ENCODE results near the gene NLRP5. TPM values are rescaled to one million over a fixed set of nuclear protein-coding genes. Genes with fewer than 3 reads are reported as not detected.

The NLRP5 gene
- total RNA-seq, 2 donors from 2014 or later: 0.34 TPM; not detected in 1

DNA sequence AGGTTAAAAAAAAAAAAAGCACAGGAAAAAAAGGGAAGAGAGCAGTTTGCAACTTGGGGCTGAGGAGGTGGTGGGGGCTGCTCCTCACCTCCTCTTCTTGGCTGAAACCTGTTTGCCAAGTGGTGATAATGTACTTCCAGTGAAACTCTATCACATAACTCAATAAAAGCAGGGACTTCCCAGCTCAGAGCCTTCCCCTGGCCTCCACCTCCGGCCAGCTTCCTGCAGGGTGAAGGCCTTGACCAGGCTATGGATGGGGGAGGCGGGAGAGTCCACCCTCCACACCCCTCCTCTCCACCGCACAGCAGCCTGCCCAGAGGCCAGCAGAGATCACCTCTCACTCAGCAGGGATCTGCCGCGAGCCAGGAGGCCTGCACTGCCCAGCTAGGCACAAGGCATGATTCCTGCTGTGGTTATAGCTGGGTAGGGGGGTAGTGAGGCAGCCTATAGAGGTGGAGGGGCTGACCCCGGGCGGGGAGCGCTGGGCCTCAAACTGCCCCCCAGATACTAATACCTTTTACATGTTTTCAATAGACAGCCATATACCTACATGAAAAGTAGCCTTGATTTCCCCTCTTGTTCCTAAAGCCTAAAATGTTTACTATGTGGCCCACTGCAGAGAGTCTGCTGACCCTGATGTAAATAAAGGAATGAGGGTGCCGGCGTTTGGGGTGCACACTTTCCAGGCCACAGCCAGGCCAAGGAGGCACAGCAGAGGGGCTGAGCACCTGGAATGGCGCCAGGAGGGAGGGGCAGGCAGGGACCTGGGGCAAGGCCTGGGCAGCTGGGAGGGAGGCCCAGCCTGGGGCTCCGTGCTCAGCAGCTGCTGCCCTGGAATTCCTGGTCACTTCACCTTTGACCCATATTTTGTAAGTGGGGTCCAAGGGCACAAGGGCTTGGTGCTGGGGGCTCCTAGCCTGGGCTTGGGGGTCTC is 124.2 kb downstream of the NLRP5 start:
- no peak overlapping the region for H3K4me3 ChIP-seq
- intact Hi-C loops (cut with DNase I): loop anchor here (5.0 kb wide), 1 partner anchor 47 kb away; no protein-coding TSS in a partner anchor
- H3K27me3 ChIP-seq (replicated peaks; ENCODE audit: insufficient read depth): no peaks in the 10 kb centered on the region
- H3K4me1 ChIP-seq (replicated peaks): peaks cover 45% of the 10 kb centered on the region
- no peaks in the 10 kb centered on the region for H3K9me3 ChIP-seq
- DNase-seq (ENCODE audit: low spot score): no peak
- peak; percentile 30 for TF ChIP-seq POLR2AphosphoS5 (IDR thresholded peaks at IDR 0.05)
- TF ChIP-seq, protein P1, sequence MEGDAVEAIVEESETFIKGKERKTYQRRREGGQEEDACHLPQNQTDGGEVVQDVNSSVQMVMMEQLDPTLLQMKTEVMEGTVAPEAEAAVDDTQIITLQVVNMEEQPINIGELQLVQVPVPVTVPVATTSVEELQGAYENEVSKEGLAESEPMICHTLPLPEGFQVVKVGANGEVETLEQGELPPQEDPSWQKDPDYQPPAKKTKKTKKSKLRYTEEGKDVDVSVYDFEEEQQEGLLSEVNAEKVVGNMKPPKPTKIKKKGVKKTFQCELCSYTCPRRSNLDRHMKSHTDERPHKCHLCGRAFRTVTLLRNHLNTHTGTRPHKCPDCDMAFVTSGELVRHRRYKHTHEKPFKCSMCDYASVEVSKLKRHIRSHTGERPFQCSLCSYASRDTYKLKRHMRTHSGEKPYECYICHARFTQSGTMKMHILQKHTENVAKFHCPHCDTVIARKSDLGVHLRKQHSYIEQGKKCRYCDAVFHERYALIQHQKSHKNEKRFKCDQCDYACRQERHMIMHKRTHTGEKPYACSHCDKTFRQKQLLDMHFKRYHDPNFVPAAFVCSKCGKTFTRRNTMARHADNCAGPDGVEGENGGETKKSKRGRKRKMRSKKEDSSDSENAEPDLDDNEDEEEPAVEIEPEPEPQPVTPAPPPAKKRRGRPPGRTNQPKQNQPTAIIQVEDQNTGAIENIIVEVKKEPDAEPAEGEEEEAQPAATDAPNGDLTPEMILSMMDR (IDR thresholded peaks at IDR 0.05): no peak
- peak overlapping the region; percentile 37 to 71 for H3K27ac ChIP-seq
- WGBS: 16% methylated on average over 12 of the region's 12 CpGs
- H3K36me3 ChIP-seq: no peaks in the 10 kb centered on the region

Small RNAs within 50 kb of the gene (small RNA-seq; reads per million reads assigned to genes)
- gene RF00019: 0 reads per million in 2 donors

Other genes starting within 250 kb of the NLRP5 start
- 1 to 10 TPM in 1 of 2 donors, not detected in 1; 4.0 TPM for gene NLRP9, start 248.4 kb upstream of the NLRP5 start, total RNA-seq
- under 1 TPM in 1 of 2 donors, not detected in 1; 0.80 TPM for gene RFPL4A, start 227.7 kb upstream of the NLRP5 start, total RNA-seq
- not detected for gene RFPL4AL1, start 217.7 kb upstream of the NLRP5 start, total RNA-seq
- gene NLRP11, start 154.8 kb upstream of the NLRP5 start, total RNA-seq: 1 to 10 TPM in 1 of 2 donors, not detected in 1; 1.5 TPM
- 1 to 10 TPM in 1 of 2 donors, not detected in 1; 5.1 TPM for gene NLRP4, start 150.2 kb upstream of the NLRP5 start, total RNA-seq
- not detected for gene NLRP13, start 54.4 kb upstream of the NLRP5 start, total RNA-seq
- under 1 TPM; 0.05 to 0.51 TPM for gene NLRP8, start 38.9 kb upstream of the NLRP5 start, total RNA-seq
- 10 to 100 TPM; 28.2 to 47.5 TPM for gene ZNF787, start 134.5 kb downstream of the NLRP5 start, total RNA-seq
- gene ZNF444, start 154.5 kb downstream of the NLRP5 start, total RNA-seq: 100 to 1,000 TPM in 1 of 2 donors, 10 to 100 TPM in 1; 62.0 to 105 TPM
- not detected for gene GALP, start 189.2 kb downstream of the NLRP5 start, total RNA-seq
- gene ZSCAN5B, start 211.0 kb downstream of the NLRP5 start, total RNA-seq: 1 to 10 TPM in 1 of 2 donors, not detected in 1; 1.9 TPM
- not detected for gene ZSCAN5C, start 215.5 kb downstream of the NLRP5 start, total RNA-seq